HEK293 (cell line): ENCODE measurements around the gene CACNA1F.

ENCODE experiments used
- CTCF ChIP-seq: fragments of 450-650 bp; formaldehyde crosslinking; IDR thresholded peaks from 2 replicates; pipeline ENCODE4 v1.5.1; 2016; ENCODE audit warnings: missing biosample characterization, missing genetic modification characterization
- MYNN ChIP-seq: fragments of 450-650 bp; formaldehyde crosslinking; IDR thresholded peaks from 2 replicates; pipeline ENCODE4 v1.5.1; 2016; ENCODE audit warnings: missing biosample characterization, missing genetic modification characterization, borderline replicate concordance
- REPIN1 ChIP-seq: fragments of 450-650 bp; formaldehyde crosslinking; IDR thresholded peaks from 2 replicates; pipeline ENCODE4 v1.5.1; 2017; ENCODE audit warnings: missing biosample characterization, missing genetic modification characterization, low read depth
- REST ChIP-seq: fragments of 450-650 bp; formaldehyde crosslinking; IDR thresholded peaks from 2 replicates; pipeline ENCODE4 v1.5.1; 2016; ENCODE audit warnings: missing biosample characterization, missing genetic modification characterization
- ZNF133 ChIP-seq: fragments of 450-650 bp; formaldehyde crosslinking; IDR thresholded peaks from 2 replicates; pipeline ENCODE4 v1.5.1; 2016; ENCODE audit warnings: missing biosample characterization, missing genetic modification characterization
- ZNF221 ChIP-seq: fragments of 450-650 bp; formaldehyde crosslinking; IDR thresholded peaks from 2 replicates; pipeline ENCODE4 v1.5.1; 2017; ENCODE audit warnings: missing biosample characterization, missing genetic modification characterization, borderline replicate concordance
- ZNF248 ChIP-seq: fragments of 450-650 bp; formaldehyde crosslinking; IDR thresholded peaks from 2 replicates; pipeline ENCODE4 v1.5.1; 2017; ENCODE audit warnings: missing biosample characterization, missing genetic modification characterization
- ZNF335 ChIP-seq: fragments of 450-650 bp; formaldehyde crosslinking; conservative IDR thresholded peaks from 2 replicates; pipeline ENCODE4 v1.5.1; 2016; ENCODE audit warnings: missing biosample characterization, missing genetic modification characterization
- ZNF423 ChIP-seq: fragments of 450-650 bp; formaldehyde crosslinking; IDR thresholded peaks from 2 replicates; pipeline ENCODE4 v1.5.1; 2016; ENCODE audit warnings: missing biosample characterization, missing genetic modification characterization
- ZNF621 ChIP-seq: fragments of 450-650 bp; formaldehyde crosslinking; IDR thresholded peaks from 2 replicates; pipeline ENCODE4 v1.5.1; 2017; ENCODE audit warnings: missing biosample characterization, missing genetic modification characterization
- ZNF660 ChIP-seq: fragments of 450-650 bp; IDR thresholded peaks from 2 replicates; pipeline ENCODE4 v1.5.1; 2018; ENCODE audit warnings: missing biosample characterization, mild to moderate bottlenecking, missing genetic modification characterization
- ZNF768 ChIP-seq: fragments of 450-650 bp; formaldehyde crosslinking; IDR thresholded peaks from 2 replicates; pipeline ENCODE4 v1.5.1; 2018; ENCODE audit warnings: missing biosample characterization, mild to moderate bottlenecking, missing genetic modification characterization
- ZNF785 ChIP-seq: fragments of 450-650 bp; formaldehyde crosslinking; IDR thresholded peaks from 2 replicates; pipeline ENCODE4 v1.5.1; 2016; ENCODE audit warnings: missing biosample characterization, missing genetic modification characterization
- ZSCAN30 ChIP-seq: fragments of 450-650 bp; IDR thresholded peaks from 2 replicates; pipeline ENCODE4 v1.5.1; 2018; ENCODE audit warnings: missing biosample characterization, mild to moderate bottlenecking, missing genetic modification characterization, moderate library complexity

DNA sequence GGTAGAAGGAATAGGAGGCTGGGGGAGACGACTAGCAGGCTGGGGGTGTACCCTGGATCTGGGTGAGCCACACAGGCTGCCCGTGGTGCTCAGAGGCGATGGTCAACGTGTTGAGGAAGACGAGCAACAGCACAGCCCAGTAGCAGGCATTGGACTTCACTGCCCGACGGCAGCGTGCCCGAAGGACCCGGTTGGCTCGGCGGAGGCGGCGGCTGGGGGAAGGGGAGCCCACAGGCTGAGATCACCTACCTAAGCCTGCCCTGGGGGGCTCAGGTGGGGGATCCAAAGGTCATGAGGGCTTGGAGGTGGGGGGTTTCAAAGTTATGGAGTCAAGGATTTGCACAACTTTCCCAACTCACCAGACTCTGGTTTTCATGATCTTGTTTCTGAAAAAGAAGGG is 7.3 kb downstream of the CACNA1F start:
- TF ChIP-seq CTCF (tag by site-specific recombination) = no peak
- no peak for TF ChIP-seq MYNN (tag by site-specific recombination)
- no peak for TF ChIP-seq ZNF133
- no peak for TF ChIP-seq ZSCAN30 (tag by site-specific recombination)
- no peak for TF ChIP-seq ZNF768 (tag by site-specific recombination)
- no peak for TF ChIP-seq ZNF660
- no peak for TF ChIP-seq ZNF221 (tag by site-specific recombination)
- no peak for TF ChIP-seq ZNF621
- no peak for TF ChIP-seq ZNF335 (tag by site-specific recombination)
- no peak for TF ChIP-seq ZNF248 (tag by site-specific recombination)
- TF ChIP-seq ZNF785 (tag by site-specific recombination) = no peak
- no peak for TF ChIP-seq REPIN1 (tag by site-specific recombination)
- TF ChIP-seq REST (tag by site-specific recombination) = no peak
- no peak for TF ChIP-seq ZNF423 (tag by site-specific recombination)
